DMS79 (cell line): ENCODE data around the gene MED10.

Experiments used
- DNase-seq: peaks from one replicate; lab custom pipeline; 2025; lab: John Stamatoyannopoulos, UW

Gene MED10

GRCh38 chr5:6398570-6399230, 20.4 kb upstream of the MED10 start:
- no peak for DNase-seq

- no peak for DNase-seq
Measured at GRCh38 chr5:6397536-6398269, 19.4 kb upstream of the MED10 start.

DNA sequence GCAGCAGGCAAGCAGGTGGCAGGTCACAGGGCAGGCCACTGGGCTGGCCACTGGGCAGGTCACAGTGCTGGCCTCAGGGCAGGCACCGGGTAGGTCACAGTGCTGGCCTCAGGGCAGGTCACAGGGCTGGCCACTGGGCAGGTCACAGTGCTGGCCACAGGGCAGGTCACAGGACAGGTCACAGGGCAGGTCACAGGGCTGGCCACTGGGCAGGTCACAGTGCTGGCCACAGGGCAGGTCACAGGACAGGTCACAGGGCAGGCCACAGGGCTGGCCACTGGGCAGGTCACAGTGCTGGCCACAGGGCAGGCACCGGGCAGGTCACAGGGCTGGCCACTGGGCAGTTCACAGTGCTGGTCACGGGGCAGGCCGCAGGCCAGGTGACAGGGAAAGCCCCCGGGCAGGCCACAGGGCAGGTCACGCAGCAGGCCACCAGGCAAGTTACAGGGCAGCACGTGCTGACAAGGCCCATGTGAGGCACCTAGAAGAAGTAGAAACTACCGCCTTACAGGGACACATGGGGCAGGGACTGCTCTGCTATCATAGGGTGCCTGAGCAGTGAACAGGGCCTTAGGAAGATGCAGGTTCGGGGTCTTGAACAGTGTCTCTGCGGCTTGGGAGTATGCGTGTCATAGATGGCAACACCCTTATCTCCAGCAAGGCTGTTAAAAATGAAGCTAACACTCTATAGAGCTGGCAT, 18.6 kb upstream of the MED10 start:
- DNase-seq = no peak

GRCh38 chr5:6396043-6396442, 17.7 kb upstream of the MED10 start:
- DNase-seq = no peak

DNA sequence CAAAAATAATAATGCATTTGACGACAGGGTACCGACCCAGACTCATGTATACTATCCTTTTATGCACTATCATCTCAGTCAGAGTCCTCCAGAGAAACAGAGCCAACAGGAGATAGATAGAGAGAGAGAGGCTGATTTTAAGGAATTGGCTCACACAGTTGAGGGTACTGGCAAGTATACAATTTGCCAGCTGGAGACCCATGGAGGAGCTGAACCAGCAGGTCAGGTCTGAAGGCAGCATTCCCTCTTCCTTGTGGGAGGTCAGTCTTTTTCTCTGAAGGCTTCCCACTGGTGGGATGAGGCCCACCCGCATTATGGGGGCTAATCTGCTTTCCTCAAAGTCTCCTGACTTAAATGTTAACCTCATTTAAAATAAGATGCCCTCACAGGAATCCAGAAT, 17.3 kb upstream of the MED10 start:
- no peak for DNase-seq

- DNase-seq = no peak
Measured at GRCh38 chr5:6395102-6395445, 16.7 kb upstream of the MED10 start.

- DNase-seq = no peak
Measured at GRCh38 chr5:6394429-6395101, 16.2 kb upstream of the MED10 start.

DNA sequence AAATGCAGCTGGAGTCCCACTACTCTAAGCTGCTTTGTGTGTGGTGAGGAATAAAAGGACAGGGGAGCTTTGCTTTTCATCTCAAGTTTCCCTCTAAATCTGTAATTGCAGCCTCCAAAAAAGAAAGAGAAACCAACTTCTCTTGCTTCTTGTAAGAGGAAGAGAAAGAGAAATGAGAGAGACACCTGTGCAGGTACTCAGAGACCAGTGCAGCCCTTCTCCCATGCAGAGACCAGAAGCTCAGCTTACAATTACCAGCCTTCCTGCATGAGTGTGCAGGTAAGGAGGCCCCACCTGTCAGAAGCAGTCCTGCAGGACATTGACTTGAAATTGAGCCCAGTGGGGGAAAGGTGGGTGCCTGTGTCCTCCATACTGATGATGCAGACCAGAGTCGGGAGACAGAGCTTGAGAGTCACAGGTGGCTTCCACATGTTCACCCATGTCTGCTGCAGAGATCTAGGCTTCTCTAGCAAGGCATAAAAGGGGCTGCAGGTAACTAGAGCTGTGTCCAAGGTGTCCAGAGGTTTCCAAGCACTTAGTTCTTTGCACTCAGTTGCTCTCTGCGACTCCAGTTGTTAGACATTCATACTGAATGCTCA, 15.3 kb upstream of the MED10 start:
- DNase-seq = no peak

- no peak for DNase-seq
Measured at GRCh38 chr5:6392561-6392960, 14.2 kb upstream of the MED10 start.

GRCh38 chr5:6391151-6391550, 12.8 kb upstream of the MED10 start:
- no peak for DNase-seq

GRCh38 chr5:6389946-6390530, 11.7 kb upstream of the MED10 start:
- DNase-seq = no peak

DNA sequence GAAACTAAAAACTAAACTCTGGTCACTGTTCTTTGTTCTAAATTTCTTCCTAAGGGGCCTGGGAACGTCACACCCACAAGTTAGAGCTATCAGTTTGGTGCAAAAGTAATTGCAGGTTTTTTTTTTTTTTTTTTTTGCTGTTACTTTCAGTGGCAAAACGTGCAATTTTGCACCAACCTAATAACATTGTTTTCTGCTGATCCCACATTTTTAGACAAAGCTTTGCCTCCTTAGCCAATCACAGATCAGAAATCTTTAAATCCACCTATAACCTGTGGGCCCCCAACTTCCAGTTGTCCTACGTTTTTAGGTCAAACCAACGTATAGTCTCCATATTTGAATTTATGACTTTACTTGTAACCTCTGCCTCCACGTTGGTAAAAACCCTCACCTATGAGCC, 11.1 kb upstream of the MED10 start:
- DNase-seq = no peak

DNA sequence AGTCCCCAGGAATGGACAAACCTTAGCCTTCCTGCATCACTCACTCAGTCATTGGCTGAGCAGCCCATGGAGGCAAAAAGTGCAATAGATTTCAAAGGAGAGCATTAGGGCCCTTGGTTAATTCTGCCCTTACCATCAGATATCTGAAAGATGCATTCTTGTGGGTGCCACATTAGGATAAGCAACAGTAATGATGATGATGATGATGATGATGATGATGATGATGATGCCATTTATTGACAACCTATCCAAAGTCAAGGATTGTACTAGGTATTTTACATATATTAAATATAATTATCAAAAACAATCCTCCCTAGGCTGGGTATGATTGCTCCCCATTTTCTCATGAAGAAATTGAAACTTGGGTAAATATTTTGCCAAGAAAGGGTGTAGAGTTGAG, 9.6 kb upstream of the MED10 start:
- no peak for DNase-seq

DNA sequence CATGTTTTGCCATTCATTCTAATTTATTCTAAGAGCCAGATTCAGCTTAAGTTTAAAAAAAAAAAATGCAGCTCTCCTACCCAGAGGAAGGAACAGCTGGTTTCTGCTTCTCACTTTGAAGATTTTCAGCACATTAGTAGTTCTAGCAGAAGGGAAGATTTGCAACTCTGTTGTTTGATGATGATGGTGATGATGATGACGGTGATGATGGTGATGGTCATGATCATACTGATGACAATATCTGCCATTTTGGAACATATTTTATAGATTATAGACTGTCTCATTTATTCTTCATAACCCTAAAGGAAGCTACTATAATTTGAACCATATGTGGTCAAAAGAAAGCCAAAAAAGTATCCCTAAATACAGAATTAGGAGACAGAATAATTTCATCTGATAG, 7.9 kb upstream of the MED10 start:
- DNase-seq = no peak

DNA sequence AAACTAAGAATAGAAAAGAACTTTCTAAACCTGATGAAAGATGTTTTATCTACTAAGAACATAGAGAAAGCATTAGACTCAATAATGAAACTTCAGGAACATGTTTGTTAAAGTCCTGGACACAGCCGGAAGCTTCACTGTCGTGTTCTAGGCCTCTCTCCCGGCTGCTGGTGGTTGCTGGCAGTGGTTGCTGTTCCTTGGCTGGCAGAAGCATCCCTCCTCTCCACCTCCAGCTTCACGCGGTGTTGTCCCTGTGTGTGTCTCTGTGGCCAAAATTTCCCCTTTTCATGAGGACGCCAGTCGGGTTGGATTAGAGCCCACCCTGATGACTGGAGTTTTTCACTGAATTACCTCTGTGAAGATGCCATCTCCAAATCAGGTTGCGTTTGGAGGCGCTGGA, 6.5 kb upstream of the MED10 start:
- no peak for DNase-seq

GRCh38 chr5:6383376-6383775, 5.0 kb upstream of the MED10 start:
- no peak for DNase-seq

GRCh38 chr5:6379246-6379645, 899 bp upstream of the MED10 start:
- no peak for DNase-seq

GRCh38 chr5:6378766-6379103, 388 bp upstream of the MED10 start:
- no peak for DNase-seq

DNA sequence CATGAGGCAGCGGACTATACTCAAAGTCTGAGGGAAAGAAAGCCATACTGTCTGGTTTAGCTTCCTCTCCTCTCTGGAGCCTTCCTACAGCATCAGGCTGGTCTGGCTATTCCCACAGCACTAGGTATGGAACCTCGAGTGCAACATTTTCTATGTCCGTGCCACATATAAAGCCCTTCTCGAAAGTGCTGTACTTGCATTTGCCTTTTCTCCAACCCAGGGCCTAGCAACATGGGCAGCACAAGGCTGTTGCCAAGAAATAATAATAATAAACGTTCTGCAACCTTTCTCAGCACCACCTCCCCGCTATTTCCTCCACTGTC, 804 bp downstream of the MED10 start:
- no peak for DNase-seq

DNA sequence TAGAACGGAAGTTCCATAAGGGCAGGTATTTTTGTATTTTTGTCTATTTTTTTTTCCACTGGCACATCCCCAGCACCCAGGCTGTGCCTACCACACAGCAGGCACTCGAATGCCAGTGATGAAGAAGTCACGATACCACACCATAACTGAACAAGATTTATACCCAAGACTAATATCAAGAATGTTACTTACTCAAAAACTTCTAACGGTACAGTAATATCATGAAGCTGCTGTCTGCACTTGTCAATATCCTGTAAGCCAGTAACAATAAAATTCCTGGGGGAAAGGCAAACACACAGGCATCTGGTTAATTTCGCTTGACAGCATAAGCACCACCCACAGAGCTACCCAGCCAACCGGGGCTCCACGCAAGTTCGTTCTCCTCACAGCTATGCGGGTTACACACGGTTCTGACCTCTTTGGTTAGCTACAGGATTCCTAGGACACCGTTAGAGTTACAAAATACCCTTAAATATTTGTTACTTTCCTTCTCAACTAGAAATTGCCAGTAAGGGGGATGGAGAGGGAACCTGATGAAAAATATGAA, 1.3 kb downstream of the MED10 start:
- DNase-seq = no peak

DNA sequence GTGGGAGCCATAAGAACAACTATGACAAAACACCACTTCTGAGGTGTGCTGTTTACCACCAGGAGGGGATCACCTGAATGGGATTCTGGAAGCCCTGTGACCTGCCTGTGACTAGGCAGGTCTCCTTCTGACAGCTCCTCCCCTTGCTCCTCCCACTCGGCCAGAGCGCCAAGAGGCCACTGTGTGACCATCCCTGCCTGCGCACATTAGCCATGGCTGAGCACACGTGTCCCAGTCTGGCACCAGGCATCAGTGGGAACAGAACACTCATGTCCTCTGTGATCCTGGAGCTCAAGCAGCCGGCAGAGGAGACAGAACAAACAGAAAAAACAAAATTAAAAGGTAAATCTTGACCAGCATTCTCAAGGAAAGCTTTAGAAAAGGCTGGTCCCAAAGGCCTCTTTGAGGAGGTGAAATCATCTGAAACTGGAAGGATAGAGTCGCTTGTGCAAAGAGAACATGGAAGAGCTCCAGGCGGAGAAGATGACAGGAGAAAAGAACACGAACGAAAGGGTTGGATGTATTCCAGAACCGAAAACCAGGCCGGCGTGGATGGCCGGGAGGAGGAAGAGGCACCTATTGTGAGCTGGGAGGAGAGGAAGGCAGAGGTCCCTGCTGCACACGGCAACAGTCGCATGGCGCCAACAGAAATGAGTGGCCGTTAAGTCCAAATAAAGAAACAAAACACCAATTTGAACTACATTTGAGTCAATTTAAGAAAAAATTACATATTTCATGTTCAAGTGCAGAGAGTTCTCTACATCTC, 5.1 kb downstream of the MED10 start:
- DNase-seq = no peak
